ENCODE measurements around the gene KRT36.

GRCh38 chr17:41500131-41500911, 10.6 kb upstream of the KRT36 start:
- TF ChIP-seq, protein P1, sequence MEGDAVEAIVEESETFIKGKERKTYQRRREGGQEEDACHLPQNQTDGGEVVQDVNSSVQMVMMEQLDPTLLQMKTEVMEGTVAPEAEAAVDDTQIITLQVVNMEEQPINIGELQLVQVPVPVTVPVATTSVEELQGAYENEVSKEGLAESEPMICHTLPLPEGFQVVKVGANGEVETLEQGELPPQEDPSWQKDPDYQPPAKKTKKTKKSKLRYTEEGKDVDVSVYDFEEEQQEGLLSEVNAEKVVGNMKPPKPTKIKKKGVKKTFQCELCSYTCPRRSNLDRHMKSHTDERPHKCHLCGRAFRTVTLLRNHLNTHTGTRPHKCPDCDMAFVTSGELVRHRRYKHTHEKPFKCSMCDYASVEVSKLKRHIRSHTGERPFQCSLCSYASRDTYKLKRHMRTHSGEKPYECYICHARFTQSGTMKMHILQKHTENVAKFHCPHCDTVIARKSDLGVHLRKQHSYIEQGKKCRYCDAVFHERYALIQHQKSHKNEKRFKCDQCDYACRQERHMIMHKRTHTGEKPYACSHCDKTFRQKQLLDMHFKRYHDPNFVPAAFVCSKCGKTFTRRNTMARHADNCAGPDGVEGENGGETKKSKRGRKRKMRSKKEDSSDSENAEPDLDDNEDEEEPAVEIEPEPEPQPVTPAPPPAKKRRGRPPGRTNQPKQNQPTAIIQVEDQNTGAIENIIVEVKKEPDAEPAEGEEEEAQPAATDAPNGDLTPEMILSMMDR (conservative IDR thresholded peaks at IDR 0.05), result no peak
- no peak for TF ChIP-seq ZFX (IDR thresholded peaks at IDR 0.05)
